ENCODE results near the gene ENKUR. TPM values are rescaled to one million over a fixed set of nuclear protein-coding genes. Genes with fewer than 3 reads are reported as not detected.

The ENKUR gene
- total RNA-seq, 4 donors from 2014 or later = not detected

DNA sequence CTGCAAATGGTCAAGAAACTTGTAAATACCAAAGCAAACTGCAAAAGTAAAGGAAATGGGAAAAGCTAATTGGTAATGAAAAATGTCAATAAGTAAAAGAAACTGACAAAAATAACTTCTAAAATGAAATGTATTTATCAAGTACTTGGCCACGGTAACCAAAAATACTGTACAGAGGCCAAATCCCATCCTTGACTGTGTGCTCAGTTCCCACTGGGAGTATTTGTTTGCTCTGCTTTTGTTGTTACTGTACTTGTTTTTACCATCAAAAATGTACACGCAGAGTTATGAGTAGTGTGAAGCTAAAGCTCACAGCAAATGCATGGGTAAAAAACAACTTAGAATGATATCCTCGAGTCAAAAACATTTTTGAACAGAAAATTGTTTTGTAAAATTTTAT lies 31.1 kb downstream of the ENKUR start:
- Histone ChIP-seq H3K36me3 (no peaks in the 10 kb centered on the region), H3K27me3 (no peaks in the 10 kb centered on the region), H3K9me3 (no peaks in the 10 kb centered on the region), H3K27ac (no peak overlapping the region), H3K4me3 (no peak overlapping the region), H3K4me1 (no peaks in the 10 kb centered on the region)
- 42 to 47% methylated on average over 3 of the region's 3 CpGs for WGBS, 2 donors
- TF ChIP-seq POLR2A (IDR thresholded peaks at IDR 0.05) (no peak), EP300 (IDR thresholded peaks at IDR 0.05) (no peak)
- TF ChIP-seq, protein P1, sequence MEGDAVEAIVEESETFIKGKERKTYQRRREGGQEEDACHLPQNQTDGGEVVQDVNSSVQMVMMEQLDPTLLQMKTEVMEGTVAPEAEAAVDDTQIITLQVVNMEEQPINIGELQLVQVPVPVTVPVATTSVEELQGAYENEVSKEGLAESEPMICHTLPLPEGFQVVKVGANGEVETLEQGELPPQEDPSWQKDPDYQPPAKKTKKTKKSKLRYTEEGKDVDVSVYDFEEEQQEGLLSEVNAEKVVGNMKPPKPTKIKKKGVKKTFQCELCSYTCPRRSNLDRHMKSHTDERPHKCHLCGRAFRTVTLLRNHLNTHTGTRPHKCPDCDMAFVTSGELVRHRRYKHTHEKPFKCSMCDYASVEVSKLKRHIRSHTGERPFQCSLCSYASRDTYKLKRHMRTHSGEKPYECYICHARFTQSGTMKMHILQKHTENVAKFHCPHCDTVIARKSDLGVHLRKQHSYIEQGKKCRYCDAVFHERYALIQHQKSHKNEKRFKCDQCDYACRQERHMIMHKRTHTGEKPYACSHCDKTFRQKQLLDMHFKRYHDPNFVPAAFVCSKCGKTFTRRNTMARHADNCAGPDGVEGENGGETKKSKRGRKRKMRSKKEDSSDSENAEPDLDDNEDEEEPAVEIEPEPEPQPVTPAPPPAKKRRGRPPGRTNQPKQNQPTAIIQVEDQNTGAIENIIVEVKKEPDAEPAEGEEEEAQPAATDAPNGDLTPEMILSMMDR (IDR thresholded peaks at IDR 0.05) = no peak
- DNase-seq (ENCODE audit: low spot score in 2 of 2) = no peak

DNA sequence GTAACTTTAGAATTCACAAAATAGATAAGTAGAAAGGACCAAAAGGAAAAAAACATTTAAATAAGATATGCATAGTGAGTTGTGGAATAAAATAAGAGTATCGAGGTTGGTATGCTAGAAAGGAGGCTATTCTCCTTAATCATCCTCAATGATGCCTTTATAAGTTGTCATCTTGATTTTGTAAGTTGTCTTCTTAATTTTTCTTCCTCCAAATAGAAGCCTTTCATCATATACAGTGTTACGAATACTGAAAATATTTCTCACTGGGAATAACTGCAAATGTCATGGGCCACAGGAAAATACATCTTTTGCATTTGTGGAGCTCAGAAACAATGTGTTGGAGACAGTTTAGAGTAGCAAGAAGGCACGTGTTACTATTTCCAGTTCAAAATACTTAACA lies 32.0 kb downstream of the ENKUR start:
- no peak for TF ChIP-seq EP300 (IDR thresholded peaks at IDR 0.05)
- no peak for TF ChIP-seq POLR2A (IDR thresholded peaks at IDR 0.05)
- TF ChIP-seq, protein P1 (IDR thresholded peaks at IDR 0.05) = no peak
- H3K9me3 ChIP-seq = no peaks in the 10 kb centered on the region

DNA sequence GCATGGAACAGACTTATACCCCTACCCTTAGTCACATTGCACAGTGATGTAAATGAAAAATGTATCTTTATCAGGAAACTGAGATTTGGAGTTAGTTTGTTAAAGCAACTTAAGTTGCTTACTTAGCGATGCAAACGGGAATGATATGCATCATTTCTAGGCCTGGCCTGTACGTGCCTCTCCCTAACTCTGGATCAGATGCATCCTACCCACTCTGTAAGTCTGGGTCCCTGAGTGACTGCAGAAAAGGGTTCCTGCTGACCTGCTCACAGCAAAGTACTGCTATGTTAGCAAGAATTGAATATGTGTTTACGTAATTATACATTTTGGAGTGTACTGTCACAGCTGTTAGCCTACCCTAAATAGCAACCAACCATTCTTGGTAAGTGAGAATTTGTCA lies 32.8 kb downstream of the ENKUR start:
- H3K4me3 ChIP-seq = no peak overlapping the region
- no peak for DNase-seq (ENCODE audit: low spot score in 2 of 2)
- H3K4me1 ChIP-seq = no peaks in the 10 kb centered on the region
- TF ChIP-seq EP300 (IDR thresholded peaks at IDR 0.05) (no peak), POLR2A (IDR thresholded peaks at IDR 0.05) (no peak)
- TF ChIP-seq, protein P1 (IDR thresholded peaks at IDR 0.05) = no peak
- no peaks in the 10 kb centered on the region for H3K36me3 ChIP-seq
- no peak overlapping the region for H3K27ac ChIP-seq
- 94 to 98% methylated on average over 4 of the region's 4 CpGs for WGBS, 2 donors
- H3K27me3 ChIP-seq = no peaks in the 10 kb centered on the region
- no peaks in the 10 kb centered on the region for H3K9me3 ChIP-seq

More for the DNA sequence above, 32.0 kb downstream of the ENKUR start:
- WGBS, 2 donors = 74 to 77% methylated on average over 3 of the region's 3 CpGs
- Histone ChIP-seq H3K27ac (no peak overlapping the region), H3K36me3 (no peaks in the 10 kb centered on the region), H3K4me1 (no peaks in the 10 kb centered on the region), H3K27me3 (no peaks in the 10 kb centered on the region), H3K4me3 (no peak overlapping the region)
- DNase-seq (ENCODE audit: low spot score in 2 of 2) = no peak

DNA sequence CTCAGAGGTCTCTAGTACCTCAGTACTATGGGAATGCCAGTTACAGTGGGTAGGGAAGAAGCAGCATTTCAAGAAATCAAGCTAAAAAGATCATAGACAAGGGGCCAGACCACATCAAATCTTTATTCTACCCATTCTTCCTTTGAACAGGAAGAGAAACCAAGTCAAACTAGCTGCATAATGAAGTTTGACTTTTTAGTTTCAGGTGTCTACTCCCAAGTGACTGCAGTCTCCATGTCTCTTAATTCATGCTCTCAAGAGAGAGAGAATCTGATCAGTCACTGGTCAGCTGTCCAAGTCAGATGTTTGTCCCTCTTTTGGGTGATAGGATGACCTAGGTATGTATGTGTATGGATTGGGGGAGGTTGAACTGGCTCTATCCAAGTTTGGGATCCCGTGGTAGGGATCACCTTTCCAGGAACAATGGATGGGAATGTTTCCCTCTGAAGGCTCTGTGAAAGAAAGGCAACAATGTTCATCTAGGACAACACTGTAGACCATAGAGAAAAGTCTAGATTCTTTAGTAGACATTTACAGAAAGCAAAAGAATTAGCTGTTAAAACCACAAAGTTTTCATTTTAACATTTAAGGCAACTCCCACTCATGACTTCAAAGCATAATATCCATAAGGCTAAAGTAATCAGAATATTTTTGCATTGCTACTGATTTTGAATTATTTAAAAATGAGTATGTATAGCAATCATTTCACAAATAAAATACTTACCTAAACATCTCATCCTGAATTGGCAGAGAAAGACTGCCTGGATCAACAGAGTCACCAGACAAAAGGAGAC lies 33.4 kb downstream of the ENKUR start:
- Histone ChIP-seq H3K4me3 (no peak overlapping the region), H3K27ac (no peak overlapping the region), H3K9me3 (no peaks in the 10 kb centered on the region), H3K36me3 (no peaks in the 10 kb centered on the region), H3K27me3 (no peaks in the 10 kb centered on the region), H3K4me1 (no peaks in the 10 kb centered on the region)
- no peak for DNase-seq (ENCODE audit: low spot score in 2 of 2)
- TF ChIP-seq POLR2A (IDR thresholded peaks at IDR 0.05) (no peak), EP300 (IDR thresholded peaks at IDR 0.05) (no peak)
- TF ChIP-seq, protein P1 (IDR thresholded peaks at IDR 0.05) = no peak
- 87 to 88% methylated on average over 1 of the region's 1 CpG for WGBS, 2 donors

DNA sequence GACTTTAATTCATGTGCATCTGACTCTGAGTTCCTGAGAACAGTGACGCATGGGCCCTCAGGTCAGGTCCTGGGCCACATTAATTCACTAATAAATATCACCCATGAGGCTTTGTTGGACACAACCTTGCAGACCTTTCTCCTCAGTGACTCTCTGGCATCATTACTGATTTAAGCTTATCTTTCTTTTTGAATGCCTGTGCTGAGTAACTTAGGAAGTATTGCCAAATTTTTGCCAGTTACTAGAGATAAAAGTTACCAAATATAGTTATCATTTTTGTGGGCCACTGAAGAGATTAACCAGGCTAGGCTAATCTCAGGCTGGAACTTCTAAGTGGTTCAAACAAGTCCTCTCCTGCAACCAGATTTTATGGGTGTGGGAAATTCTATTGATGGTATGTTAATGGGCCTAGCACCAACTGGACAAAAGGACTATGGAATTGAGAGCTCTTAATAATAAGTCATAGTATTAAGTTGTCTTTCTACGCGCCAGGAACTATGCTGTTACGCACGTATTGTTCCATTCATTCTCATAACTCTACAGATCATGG lies 34.7 kb downstream of the ENKUR start:
- no peak overlapping the region for H3K27ac ChIP-seq
- H3K27me3 ChIP-seq = no peaks in the 10 kb centered on the region
- TF ChIP-seq EP300 (IDR thresholded peaks at IDR 0.05) = no peak
- TF ChIP-seq, protein P1 (IDR thresholded peaks at IDR 0.05) = no peak
- TF ChIP-seq POLR2A (IDR thresholded peaks at IDR 0.05) = no peak
- H3K36me3 ChIP-seq = no peaks in the 10 kb centered on the region
- DNase-seq (ENCODE audit: low spot score in 2 of 2) = no peak
- H3K4me3 ChIP-seq = no peak overlapping the region
- no peaks in the 10 kb centered on the region for H3K4me1 ChIP-seq
- 95 to 96% methylated on average over 5 of the region's 5 CpGs for WGBS, 2 donors
- H3K9me3 ChIP-seq = no peaks in the 10 kb centered on the region

Measured in tibial nerve (tissue), 4 donors.